NCI-H146 treated with DMSO at 0.1 percent for 48 hours (cell line): ENCODE measurements around the gene AKNA.

Source experiments
- DNase-seq: peaks from one replicate; lab custom pipeline; 2025; ENCODE audit not compliant: unreplicated experiment; lab: John Stamatoyannopoulos, UW

The AKNA gene

DNA sequence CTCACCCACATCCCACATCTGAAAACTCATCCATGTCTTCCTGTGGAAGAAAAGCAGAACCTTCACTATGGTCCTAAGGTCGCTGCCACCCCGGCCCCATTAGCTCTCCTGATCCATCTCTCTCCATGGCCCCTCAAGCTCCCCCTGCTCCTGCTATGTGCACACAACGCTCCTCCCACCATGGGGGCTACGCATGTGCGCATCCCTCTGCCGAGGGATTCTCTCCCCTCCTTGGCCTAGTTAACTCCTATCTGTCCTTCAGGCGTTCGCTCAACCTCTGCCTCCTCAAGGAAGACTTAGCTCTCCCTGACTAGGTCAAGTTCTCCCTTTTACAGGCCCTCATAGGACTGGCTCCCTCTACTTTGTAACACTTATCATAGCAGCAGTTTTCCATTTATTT is 9.8 kb downstream of the AKNA start:
- DNase-seq = no peak

GRCh38 chr9:114376586-114377445 is 11.0 kb downstream of the AKNA start:
- DNase-seq = no peak

- DNase-seq = no peak
Observed at GRCh38 chr9:114375386-114376175, 12.2 kb downstream of the AKNA start.

GRCh38 chr9:114374936-114375335 is 12.8 kb downstream of the AKNA start:
- no peak for DNase-seq

- DNase-seq = no peak
Observed at GRCh38 chr9:114373960-114374730, 13.6 kb downstream of the AKNA start.

- no peak for DNase-seq
Observed at GRCh38 chr9:114372921-114373448, 14.8 kb downstream of the AKNA start.

- DNase-seq = no peak
Observed at GRCh38 chr9:114371973-114372917, 15.5 kb downstream of the AKNA start.

DNA sequence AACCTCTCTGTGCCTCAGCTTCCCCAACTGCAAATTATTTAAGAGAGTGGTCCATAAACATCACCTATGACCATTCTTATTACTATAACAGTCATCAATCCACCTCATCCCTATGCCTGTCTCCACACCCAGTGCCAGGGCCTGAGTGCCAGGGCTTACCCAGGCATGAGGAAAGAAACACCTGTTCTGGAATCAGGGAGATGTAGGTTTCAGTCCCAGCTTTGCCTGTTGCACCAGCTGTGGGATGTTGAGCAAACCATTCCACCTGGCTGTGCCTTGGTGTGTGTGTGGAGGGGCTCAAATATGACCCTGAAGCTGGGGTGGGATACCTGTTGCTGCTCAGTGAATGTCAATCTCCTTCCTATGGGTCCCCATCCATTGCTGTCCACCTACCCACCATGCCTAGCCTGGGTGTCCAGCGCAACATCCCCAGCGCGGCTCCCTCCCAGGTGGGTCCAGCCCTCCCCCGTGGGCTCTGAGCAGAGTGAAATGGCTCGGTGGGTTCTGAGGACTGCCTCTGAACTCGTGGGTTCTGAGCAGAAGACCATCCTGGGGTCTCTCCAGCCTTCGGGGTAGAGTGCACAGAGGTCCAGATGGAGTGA is 16.3 kb downstream of the AKNA start:
- no peak for DNase-seq

DNA sequence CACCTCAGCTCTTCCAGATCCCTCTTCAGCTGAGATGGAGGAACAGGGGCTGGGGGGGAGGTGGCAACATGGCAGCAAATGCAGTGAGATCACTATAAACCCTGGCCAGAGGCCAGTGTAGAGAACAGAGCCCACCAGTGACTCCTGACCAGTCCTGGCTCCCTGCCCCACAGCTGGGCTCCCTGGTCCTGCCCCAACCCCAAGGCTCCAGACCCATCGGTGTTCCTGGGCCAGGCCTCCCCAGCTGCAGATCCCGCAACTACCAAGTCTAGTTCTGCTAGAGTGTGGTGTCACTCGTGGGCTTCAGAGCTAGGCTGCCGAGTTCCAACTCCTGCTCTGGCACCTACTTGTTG is 16.8 kb downstream of the AKNA start:
- DNase-seq = no peak

- no peak for DNase-seq
Observed at GRCh38 chr9:114370251-114370967, 17.4 kb downstream of the AKNA start.

- no peak for DNase-seq
Observed at GRCh38 chr9:114369216-114370130, 18.3 kb downstream of the AKNA start.

GRCh38 chr9:114367772-114368569 is 19.8 kb downstream of the AKNA start:
- DNase-seq = no peak

DNA sequence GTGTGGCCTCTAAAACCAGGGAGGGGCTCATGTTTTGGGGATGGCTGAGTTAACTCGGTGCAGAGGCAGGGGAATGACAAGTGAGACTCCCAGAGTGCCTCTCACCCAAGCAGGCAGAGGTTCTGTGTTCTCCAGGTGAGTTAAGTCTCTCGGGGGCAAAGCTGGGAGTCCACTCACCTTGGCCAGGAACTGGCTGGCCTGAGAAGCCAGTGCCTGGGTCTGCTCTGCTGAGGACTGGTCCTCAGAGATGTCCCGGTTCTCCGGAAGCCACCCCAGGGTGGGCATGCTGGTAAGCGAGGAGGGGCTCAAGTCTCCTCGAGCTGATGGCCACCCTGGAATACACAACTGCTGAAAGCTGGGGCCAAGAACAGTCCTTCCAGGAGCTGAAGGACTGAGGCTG is 20.4 kb downstream of the AKNA start:
- DNase-seq = no peak

DNA sequence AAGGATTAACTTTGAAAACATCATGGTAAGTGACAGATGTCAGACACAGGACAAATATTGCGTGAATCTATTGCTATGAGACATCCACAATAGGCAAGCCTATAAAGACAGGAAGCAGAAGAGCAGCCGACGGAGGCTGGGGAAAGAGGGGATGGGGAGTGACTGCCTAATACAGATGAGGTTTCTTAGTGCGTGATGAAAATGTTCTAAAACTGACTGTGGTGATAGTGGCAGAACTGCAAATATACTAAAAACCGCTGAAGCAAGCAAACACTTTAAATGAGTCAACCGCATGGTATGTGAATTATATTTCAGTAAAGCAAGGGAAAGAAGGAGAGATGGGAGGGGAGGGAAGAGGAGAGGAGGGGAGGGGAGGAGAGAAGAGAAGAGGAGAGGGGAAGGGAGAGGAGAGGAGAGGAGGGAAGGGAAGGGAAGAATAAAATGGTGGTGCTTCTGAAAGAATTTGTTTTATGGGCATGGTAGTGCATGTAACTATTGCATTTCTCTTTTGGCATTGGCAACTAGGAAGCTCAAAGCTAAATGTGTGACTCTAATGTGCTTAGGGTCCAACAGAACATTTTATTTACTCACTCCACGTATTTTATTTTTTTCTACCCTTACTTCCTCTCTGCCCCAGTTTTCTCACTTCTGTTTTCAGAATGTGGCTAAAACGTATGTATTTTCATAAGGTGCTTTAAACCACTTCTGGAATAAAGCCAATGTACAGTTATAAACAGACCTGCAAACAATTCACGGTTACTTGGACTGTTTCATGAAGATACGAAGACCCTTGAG is 21.3 kb downstream of the AKNA start:
- no peak for DNase-seq

DNA sequence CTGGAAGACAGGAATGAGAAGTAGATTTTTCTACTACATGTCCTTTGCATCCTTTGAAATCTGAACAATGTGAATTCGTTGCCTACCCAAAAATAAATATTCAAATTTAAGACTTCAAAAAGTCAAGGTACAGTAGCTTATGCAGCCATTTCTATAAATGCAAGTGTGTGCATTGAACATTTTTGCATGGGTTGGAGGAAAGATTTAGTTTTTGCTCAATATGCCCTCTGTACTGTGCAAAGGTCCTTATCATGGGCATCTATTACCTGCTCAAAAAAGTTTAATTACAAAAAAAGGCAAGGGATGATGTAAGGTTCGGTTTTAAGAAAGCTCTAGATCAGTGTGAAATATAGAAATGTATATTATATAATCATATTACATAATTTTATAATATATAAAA is 22.6 kb downstream of the AKNA start:
- no peak for DNase-seq
